CD4-positive, alpha-beta memory T cell (primary cell): Measurements from ENCODE around the gene SLX4IP. TPM values are rescaled to one million over a fixed set of nuclear protein-coding genes. Genes with fewer than 3 reads are reported as not detected.
"Not testable (repeated sequence)": the region's sequence is repeated elsewhere in the genome, so short reads cannot be mapped to it uniquely, and the experiment has no call there.

Experiments
- CTCF ChIA-PET: fragments of 350-600 bp; sonication (Branson Sonifier 250); formaldehyde crosslinking; loops from one replicate; lab custom pipeline; 2021; ENCODE audit warnings: inconsistent platforms; ENCODE audit not compliant: partially characterized antibody; lab: Charles Lee
- POLR2A ChIA-PET: fragments of 350-600 bp; sonication (Branson Sonifier 250); formaldehyde crosslinking; loops from one replicate; lab custom pipeline; 2021; ENCODE audit not compliant: partially characterized antibody; lab: Charles Lee
- DNase-seq, 5 donors: peaks; one replicate each; pipeline versions ENCODE4 v3.0.0 to v3.0.0-alpha.2; 2020 to 2022; ENCODE audit warnings: mixed read lengths in 1 of 5
- H3K27ac ChIP-seq: one replicate; pipeline ENCODE4 v1.7.0; 2013; ENCODE audit warnings: low read depth, low read length
- H3K27me3 ChIP-seq: 2 replicates; pipeline ENCODE4 v1.7.0; 2013; ENCODE audit warnings: mild to moderate bottlenecking, low read length, moderate library complexity; ENCODE audit not compliant: insufficient read depth
- H3K36me3 ChIP-seq: 2 replicates; pipeline ENCODE4 v1.7.0; 2013; ENCODE audit warnings: mild to moderate bottlenecking, low read length, moderate library complexity; ENCODE audit not compliant: insufficient read depth
- H3K4me1 ChIP-seq: 2 replicates; pipeline ENCODE4 v1.7.0; 2013; ENCODE audit warnings: mild to moderate bottlenecking, low read length, moderate library complexity; ENCODE audit not compliant: insufficient read depth
- H3K4me3 ChIP-seq, 2 donors: one replicate each; pipeline ENCODE4 v1.7.0; 2013; ENCODE audit warnings: low read length in 2 of 2, mild to moderate bottlenecking in 1 of 2
- H3K9me3 ChIP-seq, 2 donors: one replicate each; pipeline ENCODE4 v1.7.0; 2013; ENCODE audit warnings: low read length in 2 of 2, control low read depth in 1 of 2; ENCODE audit not compliant: control insufficient read depth in 1 of 2
- H3K27ac Mint-ChIP-seq, 7 donors: one replicate each; pipeline ENCODE4 v1.8.0; 2020 to 2021; ENCODE audit warnings: mixed read lengths in 7 of 7, mild to moderate bottlenecking in 6 of 7, inconsistent platforms in 3 of 7, moderate library complexity in 3 of 7
- H3K27me3 Mint-ChIP-seq, 2 donors: one replicate each; pipeline ENCODE4 v1.8.0; 2020 to 2021; ENCODE audit warnings: mixed read lengths in 2 of 2
- H3K36me3 Mint-ChIP-seq, 2 donors: one replicate each; pipeline ENCODE4 v1.8.0; 2020 to 2021; ENCODE audit warnings: mixed read lengths in 2 of 2, inconsistent platforms in 1 of 2, mild to moderate bottlenecking in 1 of 2
- H3K4me1 Mint-ChIP-seq, 4 donors: one replicate each; pipeline ENCODE4 v1.8.0; 2020 to 2021; ENCODE audit warnings: mixed read lengths in 4 of 4, mild to moderate bottlenecking in 1 of 4
- H3K4me3 Mint-ChIP-seq, 8 donors: one replicate each; pipeline ENCODE4 v1.8.0; 2020 to 2021; ENCODE audit warnings: mixed read lengths in 8 of 8, mild to moderate bottlenecking in 7 of 8, moderate library complexity in 6 of 8, inconsistent platforms in 3 of 8
- H3K9me3 Mint-ChIP-seq, 8 donors: one replicate each; pipeline ENCODE4 v1.8.0; 2020 to 2021; ENCODE audit warnings: mixed read lengths in 8 of 8, mild to moderate bottlenecking in 5 of 8, inconsistent platforms in 3 of 8, moderate library complexity in 1 of 8
- intact Hi-C: fragments of 100-400 bp; cut with micrococcal nuclease; formaldehyde crosslinking; loops from one replicate; pipeline ENCODE4 v1.15.1; 2023
- polyA plus RNA-seq, 2 donors: library from polyadenylated mRNA; unstranded; fragments of 300-500 nt; fragmentation: Illumina TruSeq; gene quantifications; one replicate each; pipeline ENCODE4 v1.2.3, GENCODE V29; 2021
- total RNA-seq, 2 experiments: library from RNA; stranded (reverse); gene quantifications; one replicate each; pipeline ENCODE4 v1.2.3, GENCODE V29; 2021

SLX4IP gene
- total and polyA plus RNA-seq, 4 experiments from 2014 or later, result 1.5 to 6.6 (median 4.0) TPM

GRCh38 chr20:10613426-10613825 lies 178.3 kb downstream of the SLX4IP start:
- H3K4me3 Mint-ChIP-seq, H3K4me1 ChIP-seq, H3K4me1 Mint-ChIP-seq, POLR2A ChIA-PET, CTCF ChIA-PET, DNase-seq, H3K9me3 Mint-ChIP-seq, H3K36me3 ChIP-seq, H3K27ac ChIP-seq, H3K4me3 ChIP-seq, intact Hi-C loops, H3K27me3 ChIP-seq, H3K27me3 Mint-ChIP-seq, H3K9me3 ChIP-seq, H3K27ac Mint-ChIP-seq: not testable (repeated sequence)
- peaks cover 21 to 62% of the 10 kb centered on the region in 2 donors for H3K36me3 Mint-ChIP-seq

DNA sequence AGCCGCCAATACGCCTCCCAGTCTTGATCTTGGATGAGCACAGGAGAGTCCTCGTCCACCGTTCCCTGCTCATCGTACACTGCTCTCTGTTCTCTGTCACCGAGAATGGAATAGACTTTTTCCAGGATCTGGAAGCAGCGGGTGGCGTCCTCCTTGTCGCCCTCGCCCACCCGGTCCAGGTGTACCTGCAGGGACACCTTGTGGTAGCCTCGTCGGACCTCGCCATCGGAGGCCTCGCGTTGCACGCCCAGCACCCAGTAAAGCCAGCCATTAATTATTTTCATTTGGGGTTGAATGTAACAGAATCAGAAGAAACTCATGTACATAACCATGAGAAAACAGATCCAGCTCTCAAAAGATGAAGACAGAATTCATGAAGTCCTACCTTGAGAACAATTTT lies 178.8 kb downstream of the SLX4IP start:
- ChIA-PET CTCF (no interaction called here), POLR2A (no interaction called here)
- no peaks in the 10 kb centered on the region for H3K27me3 ChIP-seq
- H3K36me3 Mint-ChIP-seq, result peaks cover 21 to 59% of the 10 kb centered on the region in 2 donors
- no peaks in the 10 kb centered on the region for H3K4me1 Mint-ChIP-seq
- H3K9me3 ChIP-seq, result no peaks in the 10 kb centered on the region
- H3K9me3 Mint-ChIP-seq, result peaks cover 0 to 6% (median 0%) of the 10 kb centered on the region in 8 donors
- H3K27ac Mint-ChIP-seq, result no peak overlapping the region
- no peak overlapping the region for H3K4me3 ChIP-seq
- H3K27ac ChIP-seq, result no peak overlapping the region
- intact Hi-C loops, result no loop called here
- H3K4me1 ChIP-seq, result no peaks in the 10 kb centered on the region
- H3K27me3 Mint-ChIP-seq, result no peaks in the 10 kb centered on the region
- no peak overlapping the region for H3K4me3 Mint-ChIP-seq
- DNase-seq, result no peak
- no peaks in the 10 kb centered on the region for H3K36me3 ChIP-seq

GRCh38 chr20:10616212-10616611 lies 181.1 kb downstream of the SLX4IP start:
- intact Hi-C loops, result no loop called here
- DNase-seq, result no peak
- H3K36me3 ChIP-seq, result no peaks in the 10 kb centered on the region
- no peaks in the 10 kb centered on the region for H3K4me1 ChIP-seq
- Mint-ChIP-seq H3K36me3 (peaks cover 18 to 49% of the 10 kb centered on the region in 2 donors), H3K9me3 (peaks cover 0 to 6% (median 0%) of the 10 kb centered on the region in 8 donors), H3K4me3 (no peak overlapping the region), H3K27ac (no peak overlapping the region), H3K27me3 (no peaks in the 10 kb centered on the region), H3K4me1 (no peaks in the 10 kb centered on the region)
- H3K9me3 ChIP-seq, result no peaks in the 10 kb centered on the region
- H3K4me3 ChIP-seq, result no peak overlapping the region
- H3K27me3 ChIP-seq, result no peaks in the 10 kb centered on the region
- no peak overlapping the region for H3K27ac ChIP-seq
- ChIA-PET CTCF (no interaction called here), POLR2A (no interaction called here)

- CTCF ChIA-PET, H3K27me3 ChIP-seq: not testable (repeated sequence)
These were observed 182.5 kb downstream of the SLX4IP start for GRCh38 chr20:10617549-10618133.

DNA sequence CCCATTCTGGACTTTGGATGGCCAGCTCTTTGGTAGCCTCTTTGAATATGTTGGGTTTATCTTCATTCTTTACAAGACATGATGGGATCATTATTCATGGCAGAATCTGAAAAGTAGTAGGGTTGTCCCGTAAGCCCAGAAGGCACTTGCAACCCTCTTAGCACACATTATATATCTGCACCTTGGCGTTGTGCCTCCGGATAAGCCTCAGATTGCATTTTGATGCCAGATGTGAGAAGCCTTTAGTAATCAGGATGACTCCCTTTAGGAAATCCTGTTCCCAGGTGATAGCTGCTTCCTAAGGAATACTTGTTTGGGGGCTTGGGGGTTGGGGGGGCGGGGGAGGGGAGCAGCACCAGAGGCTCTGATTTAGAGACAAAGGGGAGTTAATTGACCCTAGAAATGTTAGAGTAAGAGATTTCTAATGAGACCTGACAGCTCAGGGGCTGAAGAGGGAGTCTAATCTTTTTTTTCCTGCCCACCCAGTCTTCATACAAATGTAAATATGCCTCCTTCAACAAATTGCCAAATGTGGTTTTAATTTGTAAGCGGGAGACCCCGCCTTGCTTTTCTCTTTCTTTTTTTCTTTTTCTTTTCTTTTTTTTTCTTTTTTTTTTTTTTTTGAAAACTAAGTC lies 183.6 kb downstream of the SLX4IP start:
- Mint-ChIP-seq H3K27ac (no peak overlapping the region), H3K4me1 (no peaks in the 10 kb centered on the region)
- intact Hi-C loops, result no loop called here

More at GRCh38 chr20:10617549-10618133, 182.5 kb downstream of the SLX4IP start:
- DNase-seq, H3K27me3 Mint-ChIP-seq, H3K4me3 Mint-ChIP-seq, H3K4me3 ChIP-seq, H3K27ac ChIP-seq, H3K4me1 ChIP-seq, H3K9me3 Mint-ChIP-seq, H3K36me3 ChIP-seq, intact Hi-C loops, H3K27ac Mint-ChIP-seq, H3K4me1 Mint-ChIP-seq, H3K9me3 ChIP-seq, POLR2A ChIA-PET: not testable (repeated sequence)
- H3K36me3 Mint-ChIP-seq, result peaks cover 22 to 49% of the 10 kb centered on the region in 2 donors

GRCh38 chr20:10619427-10619826 lies 184.3 kb downstream of the SLX4IP start:
- POLR2A ChIA-PET, result no interaction called here
- Histone ChIP-seq H3K27me3 (no peaks in the 10 kb centered on the region), H3K9me3 (no peaks in the 10 kb centered on the region), H3K27ac (no peak overlapping the region), H3K4me1 (no peaks in the 10 kb centered on the region), H3K4me3 (no peak overlapping the region), H3K36me3 (no peaks in the 10 kb centered on the region)
- intact Hi-C loops, result no loop called here
- CTCF ChIA-PET, result no interaction called here
- H3K36me3 Mint-ChIP-seq, result peaks cover 16 to 47% of the 10 kb centered on the region in 2 donors
- peaks cover 0 to 8% (median 0%) of the 10 kb centered on the region in 8 donors for H3K9me3 Mint-ChIP-seq
- no peaks in the 10 kb centered on the region for H3K27me3 Mint-ChIP-seq
- H3K4me1 Mint-ChIP-seq, result no peaks in the 10 kb centered on the region
- no peak for DNase-seq
- no peak overlapping the region for H3K27ac Mint-ChIP-seq
- H3K4me3 Mint-ChIP-seq, result no peak overlapping the region

More for the DNA sequence above, 183.6 kb downstream of the SLX4IP start:
- no peak for DNase-seq
- Mint-ChIP-seq H3K27me3 (no peaks in the 10 kb centered on the region), H3K4me3 (no peak overlapping the region), H3K9me3 (peaks cover 0 to 8% (median 0%) of the 10 kb centered on the region in 8 donors), H3K36me3 (peaks cover 18 to 45% of the 10 kb centered on the region in 2 donors)
- CTCF ChIA-PET, result no interaction called here
- H3K27me3 ChIP-seq, result no peaks in the 10 kb centered on the region
- H3K4me1 ChIP-seq, result no peaks in the 10 kb centered on the region
- POLR2A ChIA-PET, result no interaction called here
- H3K9me3 ChIP-seq, result no peaks in the 10 kb centered on the region
- H3K36me3 ChIP-seq, result no peaks in the 10 kb centered on the region
- H3K27ac ChIP-seq, result no peak overlapping the region
- no peak overlapping the region for H3K4me3 ChIP-seq

DNA sequence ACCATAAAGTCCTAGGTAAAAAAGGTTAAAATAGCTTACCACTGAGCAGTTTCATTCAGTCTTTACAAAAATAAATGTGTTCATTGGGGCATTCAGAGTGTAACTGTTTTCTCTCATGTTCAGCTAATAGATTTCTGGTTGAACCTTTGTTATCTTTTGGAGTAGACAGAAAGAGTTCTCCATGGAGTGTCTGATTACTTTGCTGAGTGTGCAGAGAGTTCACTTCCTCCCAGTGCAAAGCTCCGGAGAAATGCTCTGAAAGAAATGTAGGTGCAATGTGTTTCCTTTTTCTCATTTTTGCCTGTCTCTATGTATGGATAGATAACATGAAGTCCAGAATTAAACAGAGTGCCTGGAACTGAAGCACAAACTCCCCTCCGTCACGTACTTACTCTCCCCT lies 186.0 kb downstream of the SLX4IP start:
- H3K27ac Mint-ChIP-seq, result no peak overlapping the region
- ChIA-PET POLR2A (no interaction called here), CTCF (no interaction called here)
- no peak overlapping the region for H3K4me3 ChIP-seq
- no peaks in the 10 kb centered on the region for H3K27me3 Mint-ChIP-seq
- no peaks in the 10 kb centered on the region for H3K9me3 ChIP-seq
- no peak overlapping the region for H3K4me3 Mint-ChIP-seq
- intact Hi-C loops, result no loop called here
- H3K27ac ChIP-seq, result no peak overlapping the region
- H3K36me3 Mint-ChIP-seq, result peaks cover 11 to 45% of the 10 kb centered on the region in 2 donors
- no peaks in the 10 kb centered on the region for H3K27me3 ChIP-seq
- no peaks in the 10 kb centered on the region for H3K4me1 ChIP-seq
- H3K9me3 Mint-ChIP-seq, result peaks cover 0 to 2% (median 0%) of the 10 kb centered on the region in 8 donors
- no peaks in the 10 kb centered on the region for H3K36me3 ChIP-seq
- H3K4me1 Mint-ChIP-seq, result no peaks in the 10 kb centered on the region
- DNase-seq, result no peak
